SK-N-MC (cell line): ENCODE data around the gene MAP2.

Experiments
- EZH2 ChIP-seq: fragments of 200-600 bp; sonication (generic); IDR thresholded peaks from one replicate; pipeline ENCODE4 v1.6.1; 2017; ENCODE audit warnings: antibody characterized with exemption
- FOXP2 ChIP-seq: optimal IDR thresholded peaks from 2 replicates; pipeline ENCODE3; 2011; ENCODE audit warnings: mild to moderate bottlenecking, moderate library complexity; ENCODE audit not compliant: insufficient read depth; ENCODE audit errors: extremely low read length, control extremely low read depth
- POLR2AphosphoS5 ChIP-seq: IDR thresholded peaks from 2 replicates; pipeline ENCODE4 v1.6.1; 2012; ENCODE audit warnings: mild to moderate bottlenecking, low read depth, low read length, borderline replicate concordance

- TF ChIP-seq POLR2AphosphoS5: no peak
- no peak for TF ChIP-seq EZH2
- TF ChIP-seq FOXP2: no peak
Observed at GRCh38 chr2:209425471-209426071, 1.7 kb downstream of the MAP2 start.
